A549 (cell line): Measurements from ENCODE around the gene ASCL2.

Source experiments
- EP300 ChIP-seq, 2 experiments: fragments of >200 bp; sonication (Bioruptor Twin); formaldehyde crosslinking; IDR thresholded peaks; 2 replicates in 1 of 2; 3 replicates in 1 of 2; pipeline ENCODE4 v1.6.1; 2016 to 2017
- JUN ChIP-seq, 2 experiments: fragments of >200 bp; sonication (Bioruptor Twin); formaldehyde crosslinking; IDR thresholded peaks; 2 replicates in 1 of 2; 3 replicates in 1 of 2; pipeline ENCODE4 v1.6.1; 2016 to 2017
- JUNB ChIP-seq: fragments of >200 bp; sonication (Bioruptor Twin); formaldehyde crosslinking; IDR thresholded peaks from 2 replicates; pipeline ENCODE4 v1.6.1; 2016
- POLR2A ChIP-seq: IDR thresholded peaks from 2 replicates; pipeline ENCODE4 v1.6.1; 2012; ENCODE audit warnings: mild to moderate bottlenecking, low read length
- RAD21 ChIP-seq, 2 experiments: fragments of >200 bp in 1 of 2; sonication (Bioruptor Twin) in 1 of 2; formaldehyde crosslinking in 1 of 2; IDR thresholded peaks in 1 of 2; conservative IDR thresholded peaks in 1 of 2; 2 replicates in 1 of 2; 3 replicates in 1 of 2; pipeline ENCODE4 v1.6.1; 2012 to 2018; ENCODE audit warnings: inconsistent platforms in 1 of 2
- TF ChIP-seq, protein P1 (sequence below): fragments of 150-350 bp; IDR thresholded peaks from 2 replicates; pipeline ENCODE4 v1.6.1; 2014; ENCODE audit warnings: low read depth, mild to moderate bottlenecking, low read length
- TF ChIP-seq, protein P2 (sequence below): IDR thresholded peaks from 2 replicates; pipeline ENCODE4 v1.6.1; 2012
- TF ChIP-seq, protein P3 (sequence below): fragments of >200 bp; sonication (Bioruptor Twin); formaldehyde crosslinking; IDR thresholded peaks from 3 replicates; pipeline ENCODE4 v1.5.1; 2016

DNA sequence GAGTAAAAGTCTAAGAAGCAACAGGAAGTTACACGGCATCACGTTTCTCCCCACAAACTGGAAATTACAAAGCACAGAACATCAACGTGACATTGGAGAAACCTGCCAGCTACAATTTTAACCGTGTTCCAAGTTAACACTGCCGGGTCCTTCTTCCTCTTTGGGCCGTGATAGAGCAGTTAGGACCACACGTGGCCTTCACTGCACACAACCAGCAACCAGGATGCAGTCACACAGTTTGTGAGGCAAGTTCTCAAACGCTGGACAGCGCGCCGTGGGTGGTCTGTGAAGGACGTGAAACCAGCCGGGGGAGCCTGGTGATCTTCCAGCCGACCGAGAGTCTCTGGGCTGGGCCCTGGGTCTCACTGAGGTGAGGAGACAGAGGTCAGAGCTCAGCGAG is 16.7 kb upstream of the ASCL2 start:
- TF ChIP-seq EP300 (IDR thresholded peaks at IDR 0.05) (no peak), JUNB (no peak), POLR2A (no peak), RAD21 (conservative IDR thresholded peaks at IDR 0.05 in 1 of 2, IDR thresholded peaks at IDR 0.05 in 1 of 2) (no peak), JUN (IDR thresholded peaks at IDR 0.05) (no peak)
- TF ChIP-seq, protein P1, sequence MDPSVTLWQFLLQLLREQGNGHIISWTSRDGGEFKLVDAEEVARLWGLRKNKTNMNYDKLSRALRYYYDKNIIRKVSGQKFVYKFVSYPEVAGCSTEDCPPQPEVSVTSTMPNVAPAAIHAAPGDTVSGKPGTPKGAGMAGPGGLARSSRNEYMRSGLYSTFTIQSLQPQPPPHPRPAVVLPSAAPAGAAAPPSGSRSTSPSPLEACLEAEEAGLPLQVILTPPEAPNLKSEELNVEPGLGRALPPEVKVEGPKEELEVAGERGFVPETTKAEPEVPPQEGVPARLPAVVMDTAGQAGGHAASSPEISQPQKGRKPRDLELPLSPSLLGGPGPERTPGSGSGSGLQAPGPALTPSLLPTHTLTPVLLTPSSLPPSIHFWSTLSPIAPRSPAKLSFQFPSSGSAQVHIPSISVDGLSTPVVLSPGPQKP: no peak
- TF ChIP-seq, protein P2, sequence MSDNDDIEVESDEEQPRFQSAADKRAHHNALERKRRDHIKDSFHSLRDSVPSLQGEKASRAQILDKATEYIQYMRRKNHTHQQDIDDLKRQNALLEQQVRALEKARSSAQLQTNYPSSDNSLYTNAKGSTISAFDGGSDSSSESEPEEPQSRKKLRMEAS: no peak
- TF ChIP-seq, protein P3, sequence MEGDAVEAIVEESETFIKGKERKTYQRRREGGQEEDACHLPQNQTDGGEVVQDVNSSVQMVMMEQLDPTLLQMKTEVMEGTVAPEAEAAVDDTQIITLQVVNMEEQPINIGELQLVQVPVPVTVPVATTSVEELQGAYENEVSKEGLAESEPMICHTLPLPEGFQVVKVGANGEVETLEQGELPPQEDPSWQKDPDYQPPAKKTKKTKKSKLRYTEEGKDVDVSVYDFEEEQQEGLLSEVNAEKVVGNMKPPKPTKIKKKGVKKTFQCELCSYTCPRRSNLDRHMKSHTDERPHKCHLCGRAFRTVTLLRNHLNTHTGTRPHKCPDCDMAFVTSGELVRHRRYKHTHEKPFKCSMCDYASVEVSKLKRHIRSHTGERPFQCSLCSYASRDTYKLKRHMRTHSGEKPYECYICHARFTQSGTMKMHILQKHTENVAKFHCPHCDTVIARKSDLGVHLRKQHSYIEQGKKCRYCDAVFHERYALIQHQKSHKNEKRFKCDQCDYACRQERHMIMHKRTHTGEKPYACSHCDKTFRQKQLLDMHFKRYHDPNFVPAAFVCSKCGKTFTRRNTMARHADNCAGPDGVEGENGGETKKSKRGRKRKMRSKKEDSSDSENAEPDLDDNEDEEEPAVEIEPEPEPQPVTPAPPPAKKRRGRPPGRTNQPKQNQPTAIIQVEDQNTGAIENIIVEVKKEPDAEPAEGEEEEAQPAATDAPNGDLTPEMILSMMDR: no peak
